Heart left ventricle (tissue), 16 donors: ENCODE data around the gene EYS. TPM values are rescaled to one million over a fixed set of nuclear protein-coding genes. Genes with fewer than 3 reads are reported as not detected.

ENCODE experiments used
- ATAC-seq, 4 donors: fragments of 200-7000 bp; cut with Tn5 transposase; one replicate each; pipeline ENCODE4 v1.9.1; 2020 to 2022; ENCODE audit warnings: moderate library complexity in 4 of 4, mild to moderate bottlenecking in 3 of 4, moderate number of reproducible peaks in 1 of 4
- DNase-seq, 5 donors: peaks; one replicate each; pipeline ENCODE4 v3.0.0-alpha.2; 2020
- H3K27ac ChIP-seq, 12 donors: fragments of 200-600 bp; sonication (generic) in 4 of 12; one replicate each; pipeline versions ENCODE4 v1.5.0 to v1.8.0; 2016 to 2022; ENCODE audit warnings: mild to moderate bottlenecking in 2 of 12
- H3K27me3 ChIP-seq, 9 donors: fragments of 200-600 bp; sonication (generic) in 2 of 9; one replicate each; pipeline versions ENCODE4 v1.5.1 to v1.8.0; 2016 to 2022; ENCODE audit warnings: mild to moderate bottlenecking in 3 of 9
- H3K36me3 ChIP-seq, 9 donors: fragments of 200-600 bp; sonication (generic) in 2 of 9; one replicate each; pipeline versions ENCODE4 v1.5.0 to v1.8.0; 2018 to 2022; ENCODE audit warnings: mild to moderate bottlenecking in 2 of 9
- H3K4me1 ChIP-seq, 12 donors: fragments of 200-600 bp; sonication (generic) in 4 of 12; one replicate each; pipeline versions ENCODE4 v1.5.0 to v1.8.0; 2016 to 2022; ENCODE audit warnings: mild to moderate bottlenecking in 3 of 12
- H3K4me3 ChIP-seq, 12 donors: fragments of 200-600 bp; sonication (generic) in 4 of 12; one replicate each; pipeline versions ENCODE4 v1.5.0 to v1.8.0; 2017 to 2022; ENCODE audit warnings: mild to moderate bottlenecking in 9 of 12, moderate library complexity in 4 of 12
- H3K9me3 ChIP-seq, 12 donors: fragments of 200-600 bp; sonication (generic) in 4 of 12; one replicate each; pipeline versions ENCODE4 v1.5.0 to v1.8.0; 2016 to 2022; ENCODE audit warnings: mild to moderate bottlenecking in 1 of 12
- CTCF ChIP-seq, 12 donors: fragments of 200-600 bp; sonication (generic) in 4 of 12; IDR thresholded peaks; one replicate each; pipeline versions ENCODE4 v1.5.0 to v1.8.0; 2018 to 2022; ENCODE audit warnings: antibody characterized with exemption in 12 of 12, mild to moderate bottlenecking in 5 of 12
- POLR2A ChIP-seq, 2 donors: fragments of 450-650 bp; IDR thresholded peaks; one replicate each; pipeline ENCODE4 v1.6.1; 2017; ENCODE audit warnings: antibody characterized with exemption in 2 of 2, mild to moderate bottlenecking in 2 of 2, moderate library complexity in 2 of 2
- WGBS, 4 donors: extraction: QIAGEN DNeasy Blood & Tissue Kit in 2 of 4; methylation state at CpG; one replicate each; pipeline versions ENCODE4 v1.1.5 to v1.1.7; 2013 to 2018; 5-methylcytosine and 5-hydroxymethylcytosine counted together
- intact Hi-C, 10 donors: fragments of 100-400 bp; cut with DNase I; formaldehyde crosslinking; loops; one replicate each; pipeline versions ENCODE4 v1.11.1 to v1.14.2; 2022
- polyA plus RNA-seq, 2 donors: library from polyadenylated mRNA; stranded (reverse); fragments of 200-250 nt; gene quantifications; one replicate each; pipeline ENCODE4 v1.2.3, GENCODE V29; 2013
- total RNA-seq, 9 donors: library from RNA; depleted of rRNA in 2 of 9; stranded (reverse); fragments of >200 nt in 2 of 9; fragmentation: NEBNext Ultra II Directional in 3 of 9; extraction: Animal tissue kit (Norgen Biotek cat#: 25700) in 3 of 9; gene quantifications; one replicate each; pipeline versions ENCODE4 v1.1.0 to v1.2.4, GENCODE V29; 2016 to 2023
- donor health status: ischemic (EF 13 %, LVEDD 7.1; RV severe dilation, severe dysfunction).
- donor health status: healthy with polysubstance abuse.
- donor health status: DM: no; HTN: yes; CAD: no.
- donor health status: DM: no; HTN: no; CAD: no.
- donor health status: ischemic (EF 25% LVEDD 6.9; RV normal size, moderate dysfunction).
- donor health status: ischemic (EF 25% LVEDD 5.7; RV mildly dilated, moderate dysfunction).
- donor health status: healthy.
- donor health status: DM: yes; HTN: yes; CAD: no.
- donor health status: ischemic (EF 35%, LVEDD 5.7; RV mildly dilated, moderate dysfunction).
- donor health status: nonischemic (EF 11% LVEDD 7.7; RV severe dilation, severe dysfunction).
- donor health status: DM: yes; HTN: yes; CAD: no.
- donor health status: PGD.
- donor health status: ischemic (EF 29% LVEDD 5.4; RV normal size, mild dysfunction).
- donor health status: nonischemic (EF 23%, LVEDD 6.1; RV moderate dilation, normal function).

EYS gene
- total and polyA plus RNA-seq, 11 donors = 0.07 to 0.27 (median 0.08) TPM; not detected in 8

GRCh38 chr6:63683071-63683603 lies 2023.9 kb downstream of the EYS start:
- WGBS, 4 donors = 84 to 99% (median 92%) methylated on average over 1 of the region's 1 CpG
- Histone ChIP-seq H3K27me3 (no peaks in the 10 kb centered on the region), H3K4me1 (peaks cover 0 to 26% (median 9%) of the 10 kb centered on the region in 12 donors), H3K36me3 (peaks cover 0 to 49% (median 24%) of the 10 kb centered on the region in 9 donors), H3K4me3 (no peak overlapping the region), H3K27ac (no peak overlapping the region), H3K9me3 (no peaks in the 10 kb centered on the region)
- ATAC-seq (no peak), DNase-seq (no peak)
- intact Hi-C loops = loop anchor here in 1 of 10 donors (10.0 kb wide), 1 partner anchor 48 kb away; the partner anchor contains the start of gene PHF3
- no peak for TF ChIP-seq POLR2A (IDR thresholded peaks at IDR 0.05)
- no peak for TF ChIP-seq CTCF (IDR thresholded peaks at IDR 0.05)

- Histone ChIP-seq H3K4me3 (no peak overlapping the region), H3K27ac (no peak overlapping the region), H3K4me1 (peaks cover 0 to 61% (median 39%) of the 10 kb centered on the region in 12 donors), H3K9me3 (peaks cover 0 to 9% (median 0%) of the 10 kb centered on the region in 12 donors), H3K27me3 (no peaks in the 10 kb centered on the region), H3K36me3 (peaks cover 0 to 22% (median 3%) of the 10 kb centered on the region in 9 donors)
- WGBS, 4 donors = 65 to 82% (median 72%) methylated on average over 1 of the region's 1 CpG
- intact Hi-C loops = loop anchor here in 1 of 10 donors (5.0 kb wide), 1 partner anchor 40 kb away; the partner anchor contains the start of gene PHF3
- DNase-seq (no peak), ATAC-seq (peak in 2 of 4 donors; percentile 20 to 56)
- no peak for TF ChIP-seq CTCF (IDR thresholded peaks at IDR 0.05)
- TF ChIP-seq POLR2A (IDR thresholded peaks at IDR 0.05) = no peak
Observed at GRCh38 chr6:63677282-63677681, 2029.7 kb downstream of the EYS start.

GRCh38 chr6:63676412-63677114 lies 2030.5 kb downstream of the EYS start:
- H3K4me1 ChIP-seq = peaks cover 0 to 61% (median 33%) of the 10 kb centered on the region in 12 donors
- no peak overlapping the region for H3K4me3 ChIP-seq
- WGBS, 4 donors = 70 to 82% (median 76%) methylated on average over 3 of the region's 3 CpGs
- H3K27me3 ChIP-seq = no peaks in the 10 kb centered on the region
- peak in 1 of 4 donors; percentile 44 for ATAC-seq
- TF ChIP-seq CTCF (IDR thresholded peaks at IDR 0.05) (no peak), POLR2A (IDR thresholded peaks at IDR 0.05) (no peak)
- H3K36me3 ChIP-seq = peaks cover 0 to 24% (median 7%) of the 10 kb centered on the region in 9 donors
- DNase-seq = no peak
- intact Hi-C loops = loop anchor here in 1 of 10 donors (5.0 kb wide), 1 partner anchor 39 kb away; the partner anchor contains the start of gene PHF3
- H3K9me3 ChIP-seq = peaks cover 0 to 9% (median 0%) of the 10 kb centered on the region in 12 donors
- no peak overlapping the region for H3K27ac ChIP-seq

- Histone ChIP-seq H3K36me3 (peaks cover 0 to 15% (median 3%) of the 10 kb centered on the region in 9 donors), H3K27me3 (no peaks in the 10 kb centered on the region), H3K4me1 (peaks cover 0 to 57% (median 30%) of the 10 kb centered on the region in 12 donors), H3K27ac (no peak overlapping the region), H3K9me3 (peaks cover 0 to 9% (median 0%) of the 10 kb centered on the region in 12 donors), H3K4me3 (no peak overlapping the region)
- ATAC-seq = no peak
- intact Hi-C loops = loop anchor here in 1 of 10 donors (5.0 kb wide), 1 partner anchor 38 kb away; the partner anchor contains the start of gene PHF3
- DNase-seq = no peak
- 79 to 84% (median 80%) methylated on average over 1 of the region's 1 CpG for WGBS, 4 donors
- TF ChIP-seq POLR2A (IDR thresholded peaks at IDR 0.05) = no peak
- no peak for TF ChIP-seq CTCF (IDR thresholded peaks at IDR 0.05)
Observed at GRCh38 chr6:63675138-63675537, 2031.9 kb downstream of the EYS start.
